IMR-90 (cell line): ENCODE measurements around the gene CHI3L1. TPM values are rescaled to one million over a fixed set of nuclear protein-coding genes. Genes with fewer than 3 reads are reported as not detected.

Experiments used
- ATAC-seq: fragments of 200-7000 bp; cut with Tn5 transposase; 2 replicates; pipeline ENCODE4 v1.9.1; 2020; ENCODE audit warnings: low read depth, mild to moderate bottlenecking, moderate library complexity
- BruUV-seq: library from RNA; stranded (reverse); fragments of 400-500 nt; replicated peaks from 2 replicates; lab custom pipeline; 2021; lab: Mats Ljungman, UMichigan
- CTCF ChIA-PET: fragments of 300-600 bp; formaldehyde crosslinking; extraction: SDS; loops from one replicate; lab custom pipeline; 2021; ENCODE audit warnings: antibody characterized with exemption; lab: Yijun Ruan, JAX
- POLR2A ChIA-PET: fragments of 300-600 bp; sonication (Branson Sonifier 250); formaldehyde crosslinking; loops from one replicate; lab custom pipeline; 2022; ENCODE audit warnings: antibody characterized with exemption; ENCODE audit not compliant: unreplicated experiment; lab: Charles Lee
- DNase-seq: peaks from one replicate; pipeline ENCODE4 v3.0.0; 2013
- H2AFZ ChIP-seq: replicated peaks from 2 replicates; pipeline ENCODE3; 2013; ENCODE audit warnings: low read length, mild to moderate bottlenecking; ENCODE audit not compliant: poor library complexity
- H2AK5ac ChIP-seq: 2 replicates; pipeline ENCODE4 v1.6.1; 2013; ENCODE audit warnings: low read depth, low read length, inconsistent platforms
- H2AK9ac ChIP-seq: replicated peaks from 2 replicates; pipeline ENCODE3; 2013; ENCODE audit warnings: mild to moderate bottlenecking, low read depth, low read length, moderate library complexity; ENCODE audit not compliant: poor library complexity
- H2BK120ac ChIP-seq: 2 replicates; pipeline ENCODE4 v1.6.1; 2013; ENCODE audit warnings: low read depth, low read length, inconsistent platforms
- H2BK15ac ChIP-seq: 3 replicates; pipeline ENCODE4 v1.6.1; 2013; ENCODE audit warnings: low read depth, low read length, inconsistent platforms
- H2BK20ac ChIP-seq: 2 replicates; pipeline ENCODE4 v1.6.1; 2013; ENCODE audit warnings: low read depth, mild to moderate bottlenecking, inconsistent platforms, low read length, moderate library complexity
- H2BK5ac ChIP-seq: 2 replicates; pipeline ENCODE4 v1.6.1; 2013; ENCODE audit warnings: mild to moderate bottlenecking, low read depth, low read length, inconsistent platforms; ENCODE audit not compliant: poor library complexity, severe bottlenecking
- H3K14ac ChIP-seq: replicated peaks from 2 replicates; pipeline ENCODE4 v1.6.1; 2013; ENCODE audit warnings: low read depth, low read length, inconsistent platforms
- H3K18ac ChIP-seq: 2 replicates; pipeline ENCODE4 v1.6.1; 2013; ENCODE audit warnings: low read depth, low read length, control low read depth
- H3K23ac ChIP-seq: 2 replicates; pipeline ENCODE4 v1.6.1; 2013; ENCODE audit warnings: low read depth, low read length, inconsistent platforms
- H3K27ac ChIP-seq: 2 replicates; pipeline ENCODE4 v1.5.1; 2013; ENCODE audit warnings: mild to moderate bottlenecking, control low read depth, low read length; ENCODE audit not compliant: insufficient read depth
- H3K27me3 ChIP-seq: 2 replicates; pipeline ENCODE4 v1.6.1; 2013; ENCODE audit warnings: low read length; ENCODE audit not compliant: control insufficient read depth, insufficient read depth
- H3K36me3 ChIP-seq: 2 replicates; pipeline ENCODE4 v1.6.1; 2013; ENCODE audit warnings: low read length, mixed read lengths; ENCODE audit not compliant: control insufficient read depth, insufficient read depth
- H3K4ac ChIP-seq: 2 replicates; pipeline ENCODE4 v1.6.1; 2013; ENCODE audit warnings: low read depth, low read length, inconsistent platforms
- H3K4me1 ChIP-seq: 2 replicates; pipeline ENCODE4 v1.6.1; 2013; ENCODE audit warnings: low read length, mixed read lengths; ENCODE audit not compliant: control insufficient read depth, insufficient read depth
- H3K4me2 ChIP-seq: 2 replicates; pipeline ENCODE4 v1.6.1; 2013; ENCODE audit warnings: low read depth, mild to moderate bottlenecking, control low read depth, low read length, moderate library complexity
- H3K4me3 ChIP-seq: 2 replicates; pipeline ENCODE4 v1.5.1; 2013; ENCODE audit warnings: low read depth, mild to moderate bottlenecking, control low read depth, low read length, moderate library complexity; ENCODE audit not compliant: insufficient read depth
- H3K56ac ChIP-seq: 2 replicates; pipeline ENCODE4 v1.6.1; 2013; ENCODE audit warnings: low read length, inconsistent platforms; ENCODE audit not compliant: insufficient read depth; ENCODE audit errors: extremely low read depth
- H3K79me1 ChIP-seq, 2 experiments: 2 replicates each; pipeline ENCODE4 v1.6.1; 2013; ENCODE audit warnings: low read length in 2 of 2, inconsistent platforms in 1 of 2, low read depth in 1 of 2
- H3K9ac ChIP-seq: 2 replicates; pipeline ENCODE4 v1.6.1; 2013; ENCODE audit warnings: low read depth, low read length, control low read depth
- H3K9me1 ChIP-seq: 2 replicates; pipeline ENCODE4 v1.6.1; 2013; ENCODE audit warnings: low read length, inconsistent platforms; ENCODE audit not compliant: insufficient read depth
- H3K9me3 ChIP-seq: 2 replicates; pipeline ENCODE4 v1.6.1; 2013; ENCODE audit warnings: low read length; ENCODE audit not compliant: control insufficient read depth, insufficient read depth
- H4K20me1 ChIP-seq: 2 replicates; pipeline ENCODE4 v1.6.1; 2013; ENCODE audit warnings: low read length, inconsistent platforms; ENCODE audit not compliant: insufficient read depth
- H4K5ac ChIP-seq: 2 replicates; pipeline ENCODE4 v1.6.1; 2013; ENCODE audit warnings: mild to moderate bottlenecking, low read depth, low read length, control low read depth
- H4K8ac ChIP-seq, 2 experiments: 2 replicates each; pipeline ENCODE4 v1.6.1; 2013; ENCODE audit warnings: low read depth in 2 of 2, low read length in 2 of 2, control low read depth in 1 of 2, inconsistent platforms in 1 of 2
- H4K91ac ChIP-seq: 2 replicates; pipeline ENCODE4 v1.6.1; 2013; ENCODE audit warnings: low read depth, low read length, inconsistent platforms; ENCODE audit not compliant: insufficient read depth
- BHLHE40 ChIP-seq: fragments of 150-350 bp; IDR thresholded peaks from 2 replicates; pipeline ENCODE4 v1.6.1; 2016; ENCODE audit warnings: mild to moderate bottlenecking, low read depth, low read length
- CEBPB ChIP-seq: IDR thresholded peaks from 2 replicates; pipeline ENCODE4 v1.6.1; 2012; ENCODE audit warnings: low read depth, low read length, improper control_type of control experiment
- CHD1 ChIP-seq: IDR thresholded peaks from 2 replicates; pipeline ENCODE4 v1.6.1; 2012; ENCODE audit warnings: low read depth, low read length, improper control_type of control experiment
- CTCF ChIP-seq: conservative IDR thresholded peaks from 2 replicates; pipeline ENCODE4 v1.5.1; 2012; ENCODE audit warnings: mild to moderate bottlenecking, low read depth, low read length, improper control_type of control experiment
- ELK1 ChIP-seq: fragments of 150-350 bp; IDR thresholded peaks from 2 replicates; pipeline ENCODE4 v1.6.1; 2016; ENCODE audit warnings: low read depth, mild to moderate bottlenecking, low read length, moderate library complexity, borderline replicate concordance
- FOS ChIP-seq: fragments of 150-350 bp; IDR thresholded peaks from 2 replicates; pipeline ENCODE4 v1.6.1; 2016; ENCODE audit warnings: low read depth, low read length
- MAFK ChIP-seq: IDR thresholded peaks from 2 replicates; pipeline ENCODE4 v1.6.1; 2012; ENCODE audit warnings: low read depth, low read length, improper control_type of control experiment
- MAZ ChIP-seq: IDR thresholded peaks from 2 replicates; pipeline ENCODE4 v1.6.1; 2012; ENCODE audit warnings: low read depth, mild to moderate bottlenecking, low read length, improper control_type of control experiment, moderate library complexity, borderline replicate concordance
- MXI1 ChIP-seq: IDR thresholded peaks from 2 replicates; pipeline ENCODE4 v1.6.1; 2012; ENCODE audit warnings: low read depth, mild to moderate bottlenecking, low read length, moderate library complexity, borderline replicate concordance
- NFE2L2 ChIP-seq: fragments of 150-350 bp; IDR thresholded peaks from 2 replicates; pipeline ENCODE4 v1.6.1; 2016; ENCODE audit warnings: low read depth, mild to moderate bottlenecking, low read length
- RAD21 ChIP-seq: IDR thresholded peaks from 2 replicates; pipeline ENCODE4 v1.6.1; 2012; ENCODE audit warnings: low read length, improper control_type of control experiment
- RCOR1 ChIP-seq: IDR thresholded peaks from 2 replicates; pipeline ENCODE4 v1.6.1; 2012; ENCODE audit warnings: mild to moderate bottlenecking, low read length, improper control_type of control experiment; ENCODE audit not compliant: insufficient replicate concordance
- RFX5 ChIP-seq: IDR thresholded peaks from 2 replicates; pipeline ENCODE4 v1.8.0; 2012; ENCODE audit warnings: low read depth, mild to moderate bottlenecking, low read length, moderate library complexity
- SMC3 ChIP-seq: fragments of 150-350 bp; IDR thresholded peaks from 2 replicates; pipeline ENCODE4 v1.6.1; 2016; ENCODE audit warnings: low read depth, mild to moderate bottlenecking, antibody characterized with exemption, low read length, moderate library complexity
- WGBS, 2 experiments: methylation state at CpG; one replicate each; pipeline versions ENCODE4 v1.1.5 to v1.1.7; 2013; ENCODE audit warnings: missing lambda C conversion rate in 2 of 2; ENCODE audit not compliant: insufficient read length in 1 of 2; ENCODE audit errors: extremely low coverage in 2 of 2; 5-methylcytosine and 5-hydroxymethylcytosine counted together
- dilution Hi-C: fragments of 300-500 bp; cut with HindIII; formaldehyde crosslinking; loops from one replicate; pipeline ENCODE4 v1.14.3; 2018; ENCODE audit warnings: low sequenced_read_pairs; ENCODE audit not compliant: unreplicated experiment
- in situ Hi-C: fragments of 300-500 bp; cut with MboI; formaldehyde crosslinking; loops from 3 replicates; pipeline ENCODE4 v1.14.3; 2019; ENCODE audit warnings: low sequenced_read_pairs, inconsistent platforms, mixed read lengths
- intact Hi-C: fragments of 100-400 bp; cut with micrococcal nuclease; formaldehyde crosslinking; loops from 2 replicates; pipeline ENCODE4 v1.10.0; 2022
- polyA plus RNA-seq, 3 experiments: library from polyadenylated mRNA; depleted of rRNA; stranded (reverse); fragments of >200 nt; gene quantifications; 2 replicates each; pipeline ENCODE4 v1.2.3, GENCODE V29; 2012; ENCODE audit warnings: low replicate concordance in 1 of 3
- total RNA-seq: library from RNA; depleted of rRNA; stranded (reverse); fragments of >200 nt; gene quantifications from 2 replicates; pipeline ENCODE4 v1.2.3, GENCODE V29; 2012
- TF ChIP-seq, protein P1 (sequence below): fragments of 150-350 bp; IDR thresholded peaks from 2 replicates; pipeline ENCODE4 v1.6.1; 2017; ENCODE audit warnings: mild to moderate bottlenecking, antibody characterized with exemption, low read length, low read depth

The CHI3L1 gene
- total and polyA plus RNA-seq, 2 of the 4 experiments (the other 2 are of a cell fraction) = 0.17 TPM; not detected in 1

DNA sequence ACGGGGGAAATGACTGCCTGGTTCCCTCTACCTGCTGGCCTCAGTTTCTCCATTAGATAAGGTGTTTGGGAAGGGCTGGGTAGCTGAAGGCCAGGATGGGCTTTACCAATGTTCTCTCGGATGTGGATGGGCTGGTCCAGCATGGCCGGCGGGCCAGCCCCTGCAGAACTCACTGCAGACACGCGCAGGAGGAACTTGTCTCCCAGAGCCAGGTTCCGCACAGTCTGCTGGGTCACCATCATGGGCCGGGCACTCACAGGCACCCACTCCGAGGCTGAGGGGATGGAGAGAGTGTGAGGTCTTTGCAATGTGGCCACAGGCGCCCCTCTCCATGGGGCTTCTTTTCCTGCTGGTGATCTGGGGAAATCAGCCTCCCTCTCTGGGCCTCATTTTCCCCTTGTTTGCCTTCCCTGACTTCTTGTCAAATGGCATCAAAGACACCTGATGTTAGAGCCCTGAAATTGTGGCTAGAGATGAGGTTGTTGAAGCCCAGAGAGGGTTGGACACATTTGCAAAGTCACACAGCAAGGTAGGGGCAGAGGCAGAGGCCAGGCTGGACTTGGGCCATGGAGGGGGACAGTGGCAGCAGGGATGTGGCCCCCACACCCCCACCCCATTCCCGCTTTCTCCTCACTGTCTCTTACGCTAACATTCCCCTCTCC is 12.0 kb downstream of the CHI3L1 start:
- Histone ChIP-seq H4K5ac (no peak overlapping the region), H4K91ac (no peak overlapping the region), H3K9me3 (no peaks in the 10 kb centered on the region), H3K4ac (no peak overlapping the region), H2AFZ (no peak overlapping the region), H4K20me1 (no peaks in the 10 kb centered on the region), H4K8ac (no peak overlapping the region), H2BK20ac (no peak overlapping the region), H3K9me1 (peaks cover 15% of the 10 kb centered on the region; the same call in 1 of the 2 replicates), H2AK9ac (no peak overlapping the region), H3K14ac (no peak overlapping the region), H3K27me3 (peaks cover 2% of the 10 kb centered on the region; the same call in 1 of the 2 replicates), H3K56ac (no peak overlapping the region), H3K18ac (no peak overlapping the region), H2BK5ac (no peak overlapping the region), H2BK15ac (no peak overlapping the region), H2AK5ac (no peak overlapping the region), H2BK120ac (no peak overlapping the region), H3K27ac (no peak overlapping the region), H3K79me1 (no peaks in the 10 kb centered on the region), H3K4me1 (peaks cover 22% of the 10 kb centered on the region), H3K4me3 (no peak overlapping the region), H3K4me2 (no peak overlapping the region), H3K9ac (no peak overlapping the region), H3K23ac (no peak overlapping the region), H3K36me3 (no peaks in the 10 kb centered on the region)
- DNase-seq (no peak), ATAC-seq (no peak)
- 100% methylated on average over 1 of the region's 12 CpGs; no CpG with 5 or more reads in 1 of the 2 experiments for WGBS, 2 experiments
- ChIA-PET CTCF (no interaction called here), POLR2A (no interaction called here)
- intact Hi-C loops (no loop called here), dilution Hi-C loops (no loop called here), in situ Hi-C loops (no loop called here)
- no TSS peak for BruUV-seq
- no peak for TF ChIP-seq RCOR1
- no peak for TF ChIP-seq NFE2L2
- TF ChIP-seq CTCF = no peak
- TF ChIP-seq ELK1 = no peak
- no peak for TF ChIP-seq BHLHE40
- TF ChIP-seq RFX5 = no peak
- TF ChIP-seq CEBPB = no peak
- no peak for TF ChIP-seq MAZ
- TF ChIP-seq MAFK = no peak
- TF ChIP-seq MXI1 = no peak
- TF ChIP-seq CHD1 = no peak
- TF ChIP-seq, protein P1, sequence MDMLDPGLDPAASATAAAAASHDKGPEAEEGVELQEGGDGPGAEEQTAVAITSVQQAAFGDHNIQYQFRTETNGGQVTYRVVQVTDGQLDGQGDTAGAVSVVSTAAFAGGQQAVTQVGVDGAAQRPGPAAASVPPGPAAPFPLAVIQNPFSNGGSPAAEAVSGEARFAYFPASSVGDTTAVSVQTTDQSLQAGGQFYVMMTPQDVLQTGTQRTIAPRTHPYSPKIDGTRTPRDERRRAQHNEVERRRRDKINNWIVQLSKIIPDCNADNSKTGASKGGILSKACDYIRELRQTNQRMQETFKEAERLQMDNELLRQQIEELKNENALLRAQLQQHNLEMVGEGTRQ = no peak
- TF ChIP-seq SMC3 = no peak
- no peak for TF ChIP-seq RAD21
- TF ChIP-seq FOS = no peak
